CD4-positive, alpha-beta T cell treated with Interleukin-12 subunit alpha and Interleukin-12 subunit beta, for 1 hour (primary cell): ENCODE results near the gene IL20RB.

Experiments used
- DNase-seq: peaks from one replicate; pipeline ENCODE4 v3.0.0-alpha.2; 2020

Gene IL20RB

GRCh38 chr3:137046747-137047146, 89.0 kb downstream of the IL20RB start:
- no peak for DNase-seq

- DNase-seq, result no peak
Observed at GRCh38 chr3:137047240-137047639, 89.5 kb downstream of the IL20RB start.

GRCh38 chr3:137050281-137050680, 92.5 kb downstream of the IL20RB start:
- DNase-seq, result no peak

- no peak for DNase-seq
Observed at GRCh38 chr3:137052298-137052697, 94.5 kb downstream of the IL20RB start.
